ENCODE results near the gene ITGA8.

Gene ITGA8

DNA sequence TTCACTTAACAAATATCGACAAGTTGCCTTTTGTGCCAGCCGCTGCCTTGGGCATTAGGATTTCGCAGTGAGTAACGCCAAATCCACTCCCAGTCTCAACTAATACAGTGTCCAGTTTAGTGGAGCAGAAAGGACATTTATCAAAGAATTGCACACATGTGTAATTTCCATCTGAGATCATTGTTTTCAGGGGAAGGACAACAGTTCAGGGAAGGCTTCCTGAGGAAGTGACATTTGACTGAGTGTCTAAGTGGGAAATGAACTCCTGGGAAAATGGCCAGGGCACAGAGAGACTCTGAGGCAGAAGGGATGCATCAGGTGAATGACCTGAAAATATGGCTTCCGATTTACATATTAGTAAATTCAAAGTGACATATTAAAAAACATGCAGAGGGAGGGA lies 89.4 kb downstream of the ITGA8 start:
- TF ChIP-seq, protein P1, sequence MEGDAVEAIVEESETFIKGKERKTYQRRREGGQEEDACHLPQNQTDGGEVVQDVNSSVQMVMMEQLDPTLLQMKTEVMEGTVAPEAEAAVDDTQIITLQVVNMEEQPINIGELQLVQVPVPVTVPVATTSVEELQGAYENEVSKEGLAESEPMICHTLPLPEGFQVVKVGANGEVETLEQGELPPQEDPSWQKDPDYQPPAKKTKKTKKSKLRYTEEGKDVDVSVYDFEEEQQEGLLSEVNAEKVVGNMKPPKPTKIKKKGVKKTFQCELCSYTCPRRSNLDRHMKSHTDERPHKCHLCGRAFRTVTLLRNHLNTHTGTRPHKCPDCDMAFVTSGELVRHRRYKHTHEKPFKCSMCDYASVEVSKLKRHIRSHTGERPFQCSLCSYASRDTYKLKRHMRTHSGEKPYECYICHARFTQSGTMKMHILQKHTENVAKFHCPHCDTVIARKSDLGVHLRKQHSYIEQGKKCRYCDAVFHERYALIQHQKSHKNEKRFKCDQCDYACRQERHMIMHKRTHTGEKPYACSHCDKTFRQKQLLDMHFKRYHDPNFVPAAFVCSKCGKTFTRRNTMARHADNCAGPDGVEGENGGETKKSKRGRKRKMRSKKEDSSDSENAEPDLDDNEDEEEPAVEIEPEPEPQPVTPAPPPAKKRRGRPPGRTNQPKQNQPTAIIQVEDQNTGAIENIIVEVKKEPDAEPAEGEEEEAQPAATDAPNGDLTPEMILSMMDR (IDR thresholded peaks at IDR 0.05; ENCODE audit: low read depth, low read length, missing control alignments): no peak
- no peak for DNase-seq (ENCODE audit: extremely low read depth, low read depth)
- H3K4me3 ChIP-seq (replicated peaks; ENCODE audit: low read depth, low read length): no peak overlapping the region

DNA sequence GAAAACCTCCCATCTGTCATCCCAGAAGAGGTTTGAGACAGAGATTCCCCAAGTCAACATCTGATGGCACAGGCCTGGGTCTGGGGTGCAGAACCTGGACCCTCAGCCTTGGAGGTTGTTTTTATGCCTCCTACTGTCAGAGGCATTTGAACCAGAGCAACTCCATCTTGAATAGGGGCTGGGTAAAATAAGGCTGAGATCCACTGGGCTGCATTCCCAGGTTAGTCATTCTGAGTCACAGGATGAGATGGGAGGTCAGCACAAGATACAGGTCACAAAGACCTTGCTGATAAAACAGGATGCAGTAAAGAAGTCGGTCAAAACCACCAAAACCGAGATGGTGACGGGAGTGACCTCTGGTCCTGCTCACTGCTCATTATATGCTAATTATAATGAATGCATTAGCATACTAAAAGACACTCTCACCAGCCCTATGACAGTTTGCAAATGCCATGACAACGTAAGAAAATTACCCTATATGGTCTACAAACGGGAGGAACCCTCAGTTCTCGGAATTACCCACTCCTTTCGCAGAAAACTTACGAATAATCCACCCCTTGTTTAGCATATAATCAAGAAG lies 92.0 kb downstream of the ITGA8 start:
- TF ChIP-seq, protein P1 (IDR thresholded peaks at IDR 0.05; ENCODE audit: low read depth, low read length, missing control alignments): no peak
- DNase-seq (ENCODE audit: extremely low read depth, low read depth): no peak
- H3K4me3 ChIP-seq (replicated peaks; ENCODE audit: low read depth, low read length): no peak overlapping the region

DNA sequence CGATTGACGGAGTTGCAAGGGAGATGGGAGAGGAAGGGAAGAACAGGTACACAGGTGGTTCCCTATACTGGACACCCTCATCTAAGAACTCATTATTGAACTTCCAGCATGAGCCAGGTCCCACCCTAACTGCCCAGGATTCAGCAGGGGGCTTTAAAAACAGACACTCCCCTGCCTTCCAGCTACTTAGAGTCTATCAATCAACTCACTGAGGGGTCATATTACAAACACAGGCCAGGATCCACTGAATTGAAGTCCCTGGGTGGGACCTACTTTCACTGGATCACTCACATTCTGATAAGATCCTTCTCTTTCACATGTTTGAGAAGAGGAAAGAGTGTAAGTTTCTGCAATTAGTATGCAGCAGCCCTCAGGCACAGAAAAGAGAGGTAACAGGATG lies 92.8 kb downstream of the ITGA8 start:
- TF ChIP-seq, protein P1 (IDR thresholded peaks at IDR 0.05; ENCODE audit: low read depth, low read length, missing control alignments): no peak
- H3K4me3 ChIP-seq (replicated peaks; ENCODE audit: low read depth, low read length): no peak overlapping the region

DNA sequence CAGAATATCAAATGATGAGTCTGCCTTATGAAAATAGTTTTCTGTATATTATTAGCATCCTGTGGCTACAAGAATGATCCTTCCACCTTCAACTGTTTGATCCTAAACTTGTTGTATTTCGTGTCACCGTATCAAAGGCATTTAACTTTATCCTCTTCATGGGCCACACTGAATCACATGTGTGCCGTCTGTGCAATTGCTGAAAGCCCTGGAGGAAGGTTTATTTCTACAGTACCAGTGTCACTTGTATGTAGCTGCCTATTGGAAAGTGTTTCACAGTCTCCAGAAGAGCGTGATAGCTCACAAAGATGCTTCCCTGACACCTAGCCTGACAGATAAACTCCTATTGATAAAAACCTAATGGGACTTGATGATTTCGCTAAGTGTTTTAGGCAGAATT lies 94.5 kb downstream of the ITGA8 start:
- DNase-seq (ENCODE audit: extremely low read depth, low read depth): no peak
- H3K4me3 ChIP-seq (replicated peaks; ENCODE audit: low read depth, low read length): no peak overlapping the region
- TF ChIP-seq, protein P1 (IDR thresholded peaks at IDR 0.05; ENCODE audit: low read depth, low read length, missing control alignments): no peak

More for the DNA sequence above, 92.8 kb downstream of the ITGA8 start:
- DNase-seq (ENCODE audit: extremely low read depth, low read depth): no peak

DNA sequence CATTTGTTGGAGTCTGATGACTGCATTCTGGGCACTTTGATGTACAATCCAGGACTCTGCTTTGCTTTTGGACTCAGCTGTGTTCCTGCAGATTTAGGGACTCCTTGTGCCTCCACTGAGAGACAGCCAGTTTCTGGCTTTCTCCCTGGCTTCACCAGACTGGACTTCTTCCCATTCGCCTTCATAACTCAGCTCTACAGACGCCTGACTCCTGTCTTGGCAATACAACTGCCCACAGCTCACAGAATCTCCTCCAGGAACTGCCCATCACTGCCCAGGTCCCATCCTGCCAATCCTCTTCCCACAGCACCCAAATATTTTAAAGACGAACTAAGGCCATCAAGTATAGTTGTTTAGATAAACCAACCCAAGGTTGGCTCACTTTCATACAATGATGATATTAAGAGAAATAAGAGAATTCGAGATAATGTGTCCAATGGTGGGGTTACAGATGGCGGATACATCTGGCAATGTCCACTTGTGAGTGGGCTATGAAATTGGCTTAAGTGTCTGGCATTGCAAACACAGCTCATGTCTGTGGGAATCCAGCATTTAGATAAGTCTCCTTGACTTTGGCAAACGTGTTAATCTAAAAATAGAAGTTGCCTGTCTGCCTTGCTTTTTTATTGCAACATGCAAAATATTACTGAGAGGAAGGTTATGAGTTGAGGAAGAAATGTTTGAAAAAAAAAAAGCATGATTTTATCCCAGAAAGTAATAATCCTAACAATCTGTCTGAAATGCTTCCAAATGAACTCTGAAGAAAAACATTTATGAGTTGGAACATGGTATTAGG lies 95.1 kb downstream of the ITGA8 start:
- H3K4me3 ChIP-seq (replicated peaks; ENCODE audit: low read depth, low read length): no peak overlapping the region
- TF ChIP-seq, protein P1 (IDR thresholded peaks at IDR 0.05; ENCODE audit: low read depth, low read length, missing control alignments): no peak
- DNase-seq (ENCODE audit: extremely low read depth, low read depth): no peak

DNA sequence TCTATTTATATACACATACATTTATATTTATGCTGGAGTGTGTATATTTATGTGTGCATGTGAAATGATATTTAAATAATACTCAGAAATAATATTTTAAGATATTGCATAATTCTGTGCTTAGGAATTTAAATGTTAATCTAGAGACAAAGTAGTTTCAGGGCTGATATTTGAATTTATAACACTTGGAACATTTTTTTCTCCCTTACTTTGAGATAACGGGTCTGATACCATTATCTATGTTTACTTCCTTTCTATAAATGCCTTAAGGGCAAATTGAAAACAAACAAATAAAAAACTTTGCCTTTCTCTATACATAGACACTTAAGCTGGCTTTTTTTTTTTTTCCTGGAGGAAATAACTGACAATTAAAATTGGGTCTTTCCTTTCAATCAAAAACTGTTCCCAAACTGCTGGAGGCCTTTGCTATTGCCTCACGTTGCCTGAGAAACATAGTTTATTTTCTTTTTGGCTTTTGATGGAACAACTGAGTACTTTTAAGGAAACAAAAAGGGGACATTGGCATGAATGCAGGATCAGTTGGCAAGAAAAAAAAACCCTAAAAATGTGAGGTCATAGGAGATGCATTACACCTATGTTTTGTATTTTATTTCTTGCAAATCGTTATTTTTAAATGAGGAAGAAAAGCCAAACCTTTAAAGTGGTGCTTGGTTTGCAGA lies 98.7 kb downstream of the ITGA8 start:
- TF ChIP-seq, protein P1 (IDR thresholded peaks at IDR 0.05; ENCODE audit: low read depth, low read length, missing control alignments): no peak
- H3K4me3 ChIP-seq (replicated peaks; ENCODE audit: low read depth, low read length): no peak overlapping the region
- DNase-seq (ENCODE audit: extremely low read depth, low read depth): no peak
